Effector CD8-positive, alpha-beta T cell (primary cell): ENCODE results near the gene TMX3.

ENCODE experiments used
- DNase-seq: peaks from one replicate; lab custom pipeline; 2025; lab: John Stamatoyannopoulos, UW
- total RNA-seq, 4 experiments: gene quantifications; one replicate each; lab custom pipeline; 2026; lab: John Stamatoyannopoulos, UW

The TMX3 gene
- total RNA-seq: 82.9 to 97.6 (median 90.6) reads per million in 4 experiments

GRCh38 chr18:68714712-68715496 lies at the start of gene TMX3:
Gene TMX3, minus strand, starts transcription at chr18:68715108. Its CDS starts 127 bp downstream, at chr18:68714981.
- DNase-seq: peak; percentile 90

- DNase-seq: no peak
Measured at GRCh38 chr18:68764016-68764415, 49.1 kb upstream of the TMX3 start.

- DNase-seq: no peak
Measured at GRCh38 chr18:68763083-68763482, 48.2 kb upstream of the TMX3 start.

- no peak for DNase-seq
Measured at GRCh38 chr18:68759308-68759707, 44.4 kb upstream of the TMX3 start.

- no peak for DNase-seq
Measured at GRCh38 chr18:68757126-68757525, 42.2 kb upstream of the TMX3 start.

- DNase-seq: no peak
Measured at GRCh38 chr18:68742206-68742605, 27.3 kb upstream of the TMX3 start.

GRCh38 chr18:68740966-68741365 lies 26.1 kb upstream of the TMX3 start:
- no peak for DNase-seq

- DNase-seq: no peak
Measured at GRCh38 chr18:68739462-68739861, 24.6 kb upstream of the TMX3 start.

- no peak for DNase-seq
Measured at GRCh38 chr18:68738564-68738963, 23.7 kb upstream of the TMX3 start.

GRCh38 chr18:68735483-68736343 lies 20.8 kb upstream of the TMX3 start:
- DNase-seq: no peak

- no peak for DNase-seq
Measured at GRCh38 chr18:68734308-68734707, 19.4 kb upstream of the TMX3 start.

- no peak for DNase-seq
Measured at GRCh38 chr18:68733707-68734106, 18.8 kb upstream of the TMX3 start.

GRCh38 chr18:68728081-68728700 lies 13.3 kb upstream of the TMX3 start:
- DNase-seq: no peak

GRCh38 chr18:68727506-68727905 lies 12.6 kb upstream of the TMX3 start:
- DNase-seq: no peak

GRCh38 chr18:68725346-68725745 lies 10.4 kb upstream of the TMX3 start:
- no peak for DNase-seq

- no peak for DNase-seq
Measured at GRCh38 chr18:68724021-68724420, 9.1 kb upstream of the TMX3 start.

GRCh38 chr18:68723539-68723938 lies 8.6 kb upstream of the TMX3 start:
- no peak for DNase-seq

- no peak for DNase-seq
Measured at GRCh38 chr18:68722821-68723220, 7.9 kb upstream of the TMX3 start.

- DNase-seq: no peak
Measured at GRCh38 chr18:68721681-68722583, 7.0 kb upstream of the TMX3 start.

- DNase-seq: peak; percentile 14
Measured at GRCh38 chr18:68714366-68714711, 569 bp downstream of the TMX3 start.

GRCh38 chr18:68713796-68714195 lies 1.1 kb downstream of the TMX3 start:
- no peak for DNase-seq

- no peak for DNase-seq
Measured at GRCh38 chr18:68713131-68713530, 1.8 kb downstream of the TMX3 start.
